GM19239 (cell line): Measurements from ENCODE around the gene PCDHGB2.
A peak's percentile ranks its signal among the peaks of the same experiment; 100 is the strongest.
"Not testable (repeated sequence)": the region's sequence is repeated elsewhere in the genome, so short reads cannot be mapped to it uniquely, and the experiment has no call there.

Source experiments
- DNase-seq: peaks from one replicate; pipeline ENCODE4 v3.0.0; 2011; ENCODE audit warnings: low spot score; ENCODE audit not compliant: insufficient read length
- FAIRE-seq: peaks from 2 replicates; lab custom pipeline; 2011; peaks lifted over from hg19 to GRCh38; lab: Jason Lieb, UNC

PCDHGB2 gene

DNA sequence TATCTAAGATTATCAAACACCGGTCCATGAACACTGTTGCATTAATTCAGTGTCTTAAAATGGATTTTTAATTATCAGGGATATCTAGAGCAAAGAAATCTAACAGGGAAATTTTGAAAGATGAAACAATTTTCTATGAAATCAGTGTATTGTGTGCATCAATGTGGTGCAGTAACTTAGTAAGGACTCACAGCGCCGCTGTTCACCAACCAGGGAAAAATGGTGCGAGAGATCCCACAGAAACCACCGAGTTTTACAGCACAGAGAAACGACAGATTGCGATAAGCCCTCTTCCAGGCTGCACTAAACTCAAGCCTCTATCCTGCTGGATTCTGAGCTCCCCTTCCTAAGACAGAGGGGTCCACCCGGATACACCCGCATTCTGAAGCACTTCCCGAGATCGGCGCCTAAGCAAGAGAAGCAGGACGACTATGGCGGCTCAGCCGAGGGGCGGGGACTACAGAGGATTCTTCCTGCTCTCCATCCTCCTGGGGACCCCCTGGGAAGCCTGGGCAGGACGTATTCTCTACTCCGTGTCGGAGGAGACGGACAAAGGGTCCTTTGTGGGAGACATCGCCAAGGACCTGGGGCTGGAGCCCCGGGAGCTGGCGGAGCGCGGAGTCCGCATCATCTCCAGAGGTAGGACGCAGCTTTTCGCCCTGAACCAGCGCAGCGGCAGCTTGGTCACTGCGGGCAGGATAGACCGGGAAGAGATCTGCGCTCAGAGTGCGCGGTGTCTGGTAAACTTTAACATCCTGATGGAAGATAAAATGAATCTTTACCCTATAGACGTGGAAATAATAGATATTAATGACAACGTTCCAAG lies 22.9 kb downstream of the PCDHGB2 start, which contains the start of gene PCDHGA7:
TSS of gene PCDHGA7 (plus strand) at position 274 of the 826 bp plus-strand sequence. CDS start at position 432, 158 bp downstream.
- FAIRE-seq = no peak
- no peak for DNase-seq

DNA sequence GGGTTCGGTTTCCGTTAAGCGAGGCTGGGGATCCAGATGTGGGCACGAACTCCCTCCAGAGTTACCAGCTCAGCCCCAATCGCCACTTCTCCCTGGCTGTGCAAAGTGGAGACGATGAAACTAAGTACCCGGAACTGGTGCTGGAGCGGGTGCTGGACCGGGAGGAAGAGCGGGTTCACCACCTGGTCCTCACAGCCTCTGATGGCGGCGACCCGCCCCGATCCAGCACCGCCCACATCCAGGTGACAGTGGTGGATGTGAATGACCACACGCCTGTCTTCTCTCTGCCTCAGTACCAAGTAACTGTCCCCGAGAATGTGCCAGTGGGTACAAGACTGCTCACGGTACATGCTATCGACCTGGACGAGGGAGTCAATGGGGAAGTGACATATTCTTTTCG lies 23.6 kb downstream of the PCDHGB2 start:
- no peak for FAIRE-seq
- no peak for DNase-seq

GRCh38 chr5:141384471-141385267 lies 24.9 kb downstream of the PCDHGB2 start:
- DNase-seq = no peak
- no peak for FAIRE-seq

DNA sequence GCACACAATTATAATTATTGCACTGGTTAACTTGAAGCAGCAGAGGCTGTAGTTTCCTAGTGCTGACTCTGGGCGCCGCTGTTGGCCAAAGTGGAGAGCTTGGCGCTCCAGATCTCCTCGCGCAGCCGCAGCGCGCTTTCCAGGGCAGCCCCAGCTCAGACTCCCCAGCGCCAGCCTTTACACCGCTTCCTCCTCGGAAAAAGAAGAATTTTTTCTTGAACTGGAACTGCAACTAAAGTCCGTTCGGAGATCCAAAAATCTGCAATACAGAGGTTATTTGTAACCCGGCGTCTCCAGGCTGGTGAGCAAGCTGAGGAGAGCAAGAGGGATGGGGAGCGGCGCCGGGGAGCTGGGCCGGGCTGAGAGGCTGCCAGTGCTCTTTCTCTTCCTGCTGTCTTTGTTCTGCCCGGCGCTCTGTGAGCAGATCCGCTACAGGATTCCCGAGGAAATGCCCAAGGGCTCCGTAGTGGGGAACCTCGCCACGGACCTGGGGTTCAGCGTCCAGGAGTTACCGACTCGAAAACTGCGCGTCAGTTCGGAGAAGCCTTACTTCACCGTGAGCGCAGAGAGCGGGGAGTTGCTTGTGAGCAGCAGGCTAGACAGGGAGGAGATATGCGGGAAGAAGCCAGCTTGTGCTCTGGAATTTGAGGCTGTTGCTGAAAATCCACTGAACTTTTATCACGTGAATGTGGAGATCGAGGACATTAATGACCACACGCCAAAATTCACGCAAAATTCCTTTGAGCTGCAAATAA lies 27.9 kb downstream of the PCDHGB2 start, which contains the start of gene PCDHGB4:
TSS of gene PCDHGB4 (plus strand) at position 142 of the 755 bp plus-strand sequence. CDS start at position 329, 187 bp downstream.
- not testable (repeated sequence) for DNase-seq
- peak; percentile 87 for FAIRE-seq

GRCh38 chr5:141388661-141389060 lies 28.9 kb downstream of the PCDHGB2 start:
- no peak for DNase-seq
- FAIRE-seq = no peak

- no peak for FAIRE-seq
- DNase-seq = no peak
These were observed 29.6 kb downstream of the PCDHGB2 start for GRCh38 chr5:141389153-141390042.

DNA sequence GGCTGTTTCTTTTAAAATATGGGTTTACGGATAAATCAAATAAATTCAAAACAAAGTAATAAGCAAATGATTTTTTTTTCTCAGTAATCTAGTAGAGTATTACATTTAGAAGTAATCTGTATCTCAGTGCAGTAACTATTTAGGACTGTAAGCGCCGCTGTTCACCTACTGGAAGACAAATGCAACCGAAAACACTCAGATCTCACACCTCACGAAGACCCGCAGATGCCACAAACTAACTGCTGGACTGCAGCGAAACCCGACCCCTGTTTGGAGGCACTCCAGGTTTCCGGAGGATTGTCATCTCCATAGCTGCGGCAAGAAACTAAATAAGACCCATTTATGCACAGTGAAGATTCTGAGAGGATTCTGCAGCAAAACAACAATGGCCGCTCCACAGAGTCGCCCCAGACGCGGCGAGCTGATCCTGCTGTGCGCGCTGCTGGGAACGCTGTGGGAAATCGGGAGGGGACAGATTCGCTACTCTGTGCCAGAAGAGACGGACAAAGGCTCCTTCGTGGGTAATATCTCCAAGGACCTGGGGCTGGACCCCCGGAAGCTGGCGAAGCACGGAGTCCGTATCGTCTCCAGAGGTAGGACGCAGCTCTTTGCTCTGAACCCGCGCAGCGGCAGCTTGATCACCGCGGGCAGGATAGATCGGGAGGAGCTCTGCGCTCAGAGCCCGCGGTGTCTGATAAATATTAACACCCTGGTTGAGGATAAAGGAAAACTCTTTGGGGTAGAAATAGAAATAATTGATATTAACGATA lies 32.8 kb downstream of the PCDHGB2 start, which contains the start of gene PCDHGA8:
TSS of gene PCDHGA8 (plus strand) at position 205 of the 770 bp plus-strand sequence. CDS start at position 386, 181 bp downstream.
- no peak for FAIRE-seq
- DNase-seq = no peak

DNA sequence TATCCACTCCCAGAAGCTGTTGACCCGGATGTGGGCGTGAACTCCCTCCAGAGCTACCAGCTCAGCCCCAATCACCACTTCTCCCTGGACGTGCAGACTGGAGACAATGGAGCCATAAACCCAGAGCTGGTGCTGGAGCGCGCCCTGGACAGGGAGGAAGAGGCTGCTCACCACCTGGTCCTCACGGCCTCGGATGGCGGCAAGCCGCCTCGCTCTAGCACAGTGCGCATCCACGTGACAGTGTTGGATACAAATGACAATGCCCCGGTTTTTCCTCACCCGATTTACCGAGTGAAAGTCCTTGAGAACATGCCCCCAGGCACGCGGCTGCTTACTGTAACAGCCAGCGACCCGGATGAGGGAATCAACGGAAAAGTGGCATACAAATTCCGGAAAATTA lies 33.5 kb downstream of the PCDHGB2 start:
- no peak for DNase-seq
- FAIRE-seq = no peak

GRCh38 chr5:141394401-141395187 lies 34.8 kb downstream of the PCDHGB2 start:
- FAIRE-seq, DNase-seq: not testable (repeated sequence)

- DNase-seq = not testable (repeated sequence)
These were observed 38.2 kb downstream of the PCDHGB2 start, which contains the start of gene PCDHGB5 for GRCh38 chr5:141397756-141398551. TSS of gene PCDHGB5 (plus strand) at chr5:141397947. CDS start at chr5:141398128, 181 bp downstream.

GRCh38 chr5:141398608-141399007 lies 38.8 kb downstream of the PCDHGB2 start:
- no peak for DNase-seq
- FAIRE-seq = no peak

More at GRCh38 chr5:141397756-141398551, 38.2 kb downstream of the PCDHGB2 start, which contains the start of gene PCDHGB5:
- peak; percentile 86 for FAIRE-seq

DNA sequence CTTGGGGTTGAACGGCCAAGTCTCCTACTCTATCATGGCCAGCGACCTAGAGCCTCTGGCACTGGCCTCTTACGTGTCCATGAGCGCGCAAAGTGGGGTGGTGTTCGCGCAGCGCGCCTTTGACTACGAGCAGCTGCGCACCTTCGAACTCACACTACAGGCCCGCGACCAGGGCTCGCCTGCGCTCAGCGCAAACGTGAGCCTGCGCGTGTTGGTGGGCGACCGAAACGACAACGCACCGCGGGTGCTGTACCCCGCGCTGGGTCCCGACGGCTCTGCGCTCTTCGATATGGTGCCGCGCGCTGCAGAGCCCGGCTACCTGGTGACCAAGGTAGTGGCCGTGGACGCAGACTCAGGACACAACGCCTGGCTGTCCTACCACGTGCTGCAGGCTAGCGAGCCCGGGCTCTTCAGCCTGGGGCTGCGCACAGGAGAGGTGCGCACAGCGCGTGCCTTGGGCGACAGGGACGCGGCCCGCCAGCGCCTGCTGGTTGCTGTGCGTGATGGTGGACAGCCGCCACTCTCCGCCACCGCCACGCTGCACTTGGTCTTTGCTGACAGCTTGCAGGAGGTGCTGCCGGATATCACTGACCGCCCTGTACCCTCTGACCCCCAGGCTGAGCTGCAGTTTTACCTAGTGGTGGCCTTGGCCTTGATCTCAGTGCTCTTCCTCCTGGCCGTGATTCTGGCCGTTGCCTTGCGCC lies 39.9 kb downstream of the PCDHGB2 start:
- no peak for FAIRE-seq
- DNase-seq = no peak

DNA sequence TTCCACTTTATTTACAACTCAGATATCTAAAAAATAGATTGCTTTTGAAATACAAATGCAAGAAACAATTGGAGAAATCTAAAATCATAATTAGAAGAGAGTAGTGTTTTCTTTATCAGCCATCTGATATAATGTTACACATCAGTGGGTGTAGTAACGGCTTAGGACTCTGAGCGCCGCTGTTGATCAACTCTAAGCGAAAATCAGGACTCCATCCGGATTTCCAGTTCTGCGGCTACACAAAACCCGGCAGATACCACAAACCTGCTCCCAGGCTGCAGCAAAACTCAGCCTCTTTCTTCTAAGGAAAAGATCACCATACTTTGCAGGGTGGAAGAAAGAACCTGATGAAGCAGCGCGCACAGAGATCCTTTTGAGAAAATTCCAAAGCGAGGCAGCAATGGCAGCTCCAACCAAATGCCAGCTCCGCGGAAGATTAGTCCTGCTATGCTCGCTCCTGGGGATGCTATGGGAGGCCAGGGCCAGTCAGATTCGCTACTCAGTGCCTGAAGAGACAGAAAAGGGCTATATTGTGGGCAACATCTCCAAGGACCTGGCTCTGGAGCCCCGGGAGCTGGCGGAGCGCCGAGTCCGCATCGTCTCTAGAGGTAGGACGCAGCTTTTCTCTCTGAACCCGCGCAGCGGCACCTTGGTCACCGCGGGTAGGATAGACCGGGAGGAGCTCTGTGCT lies 42.9 kb downstream of the PCDHGB2 start, which contains the start of gene PCDHGA9:
TSS of gene PCDHGA9 (plus strand) at position 226 of the 691 bp plus-strand sequence. CDS start at position 401, 175 bp downstream.
- no peak for FAIRE-seq
- DNase-seq = no peak

DNA sequence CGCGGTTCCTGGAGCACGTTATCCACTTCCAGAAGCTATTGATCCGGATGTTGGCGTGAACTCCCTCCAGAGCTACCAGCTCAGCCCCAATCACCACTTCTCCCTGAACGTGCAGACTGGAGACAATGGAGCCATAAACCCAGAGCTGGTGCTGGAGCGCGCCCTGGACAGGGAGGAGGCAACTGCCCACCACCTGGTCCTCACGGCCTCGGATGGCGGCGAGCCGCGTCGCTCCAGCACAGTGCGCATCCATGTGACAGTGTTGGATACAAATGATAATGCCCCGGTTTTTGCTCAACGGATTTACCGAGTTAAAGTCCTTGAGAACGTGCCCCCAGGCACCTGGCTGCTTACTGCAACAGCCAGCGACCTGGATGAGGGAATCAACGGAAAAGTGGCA lies 43.6 kb downstream of the PCDHGB2 start:
- DNase-seq (no peak), FAIRE-seq (no peak)

- FAIRE-seq (peak; percentile 84), DNase-seq (peak; percentile 44)
These were observed 48.2 kb downstream of the PCDHGB2 start, which contains the start of gene PCDHGB6 for GRCh38 chr5:141407790-141408505. TSS of gene PCDHGB6 (plus strand) at chr5:141408021. CDS start at chr5:141408203, 182 bp downstream.
